Right lobe of liver (tissue), 6 donors: ENCODE data around the gene MN1. TPM values are rescaled to one million over a fixed set of nuclear protein-coding genes. Genes with fewer than 3 reads are reported as not detected.

Experiments used
- ATAC-seq, 4 donors: fragments of 200-7000 bp; cut with Tn5 transposase; one replicate each; pipeline ENCODE4 v1.9.1; 2020; ENCODE audit warnings: mild to moderate bottlenecking in 4 of 4, moderate library complexity in 4 of 4
- DNase-seq, 3 donors: peaks; one replicate each; pipeline ENCODE4 v3.0.0-alpha.2; 2020
- H3K27ac ChIP-seq, 3 donors: fragments of 200-600 bp; one replicate each; pipeline ENCODE4 v1.8.0; 2022
- H3K27me3 ChIP-seq, 2 donors: fragments of 200-600 bp; one replicate each; pipeline ENCODE4 v1.8.0; 2022
- H3K36me3 ChIP-seq, 4 donors: fragments of 200-600 bp; sonication (generic) in 1 of 4; one replicate each; pipeline versions ENCODE4 v1.5.1 to v1.8.0; 2017 to 2022; ENCODE audit warnings: control low read depth in 1 of 4
- H3K4me1 ChIP-seq, 4 donors: fragments of 200-600 bp; sonication (generic) in 1 of 4; one replicate each; pipeline versions ENCODE4 v1.5.1 to v1.8.0; 2017 to 2022; ENCODE audit warnings: control low read depth in 1 of 4
- H3K4me3 ChIP-seq, 3 donors: fragments of 200-600 bp; one replicate each; pipeline ENCODE4 v1.8.0; 2022
- H3K9me3 ChIP-seq, 4 donors: fragments of 200-600 bp; sonication (generic) in 1 of 4; one replicate each; pipeline versions ENCODE4 v1.5.1 to v1.8.0; 2017 to 2022; ENCODE audit warnings: control low read depth in 1 of 4
- POLR2A ChIP-seq: fragments of 450-650 bp; IDR thresholded peaks from one replicate; pipeline ENCODE4 v1.6.1; 2017; ENCODE audit warnings: antibody characterized with exemption, mild to moderate bottlenecking
- WGBS: methylation state at CpG from one replicate; pipeline ENCODE4 v1.1.6; 2018; ENCODE audit warnings: low coverage, low lambda C conversion rate; ENCODE audit not compliant: insufficient coverage; ENCODE audit errors: missing lambda C conversion rate; 5-methylcytosine and 5-hydroxymethylcytosine counted together
- intact Hi-C, 2 donors: fragments of 100-400 bp; cut with DNase I; formaldehyde crosslinking; loops; one replicate each; pipeline versions ENCODE4 v1.11.2 to v1.14.1; 2022
- total RNA-seq, 6 experiments: library from RNA; depleted of rRNA in 2 of 6; stranded (reverse); fragments of >200 nt in 2 of 6; fragmentation: NEBNext Ultra II Directional in 3 of 6; extraction: Animal tissue kit (Norgen Biotek cat#: 25700) in 3 of 6; gene quantifications; one replicate each; pipeline versions ENCODE4 v1.1.0 to v1.2.4, GENCODE V29; 2016 to 2023
- TF ChIP-seq, protein P1 (sequence below), 4 donors: fragments of 200-600 bp in 3 of 4; fragments of 450-650 bp in 1 of 4; IDR thresholded peaks; one replicate each; pipeline versions ENCODE4 v1.5.1 to v1.8.0; 2016 to 2022; ENCODE audit warnings: antibody characterized with exemption in 4 of 4, mild to moderate bottlenecking in 2 of 4
- donor health status: DM: no; HTN: yes; CAD: no.
- donor health status: DM: no; HTN: no; CAD: no.
- donor health status: DM: no; HTN: no; CAD: no.
- donor health status: DM: no; HTN: yes; CAD: no.
- donor health status: DM: no; HTN: yes; CAD: no.

Gene MN1
- total RNA-seq, 6 experiments from 2014 or later, result 0.10 to 0.77 (median 0.46) TPM

DNA sequence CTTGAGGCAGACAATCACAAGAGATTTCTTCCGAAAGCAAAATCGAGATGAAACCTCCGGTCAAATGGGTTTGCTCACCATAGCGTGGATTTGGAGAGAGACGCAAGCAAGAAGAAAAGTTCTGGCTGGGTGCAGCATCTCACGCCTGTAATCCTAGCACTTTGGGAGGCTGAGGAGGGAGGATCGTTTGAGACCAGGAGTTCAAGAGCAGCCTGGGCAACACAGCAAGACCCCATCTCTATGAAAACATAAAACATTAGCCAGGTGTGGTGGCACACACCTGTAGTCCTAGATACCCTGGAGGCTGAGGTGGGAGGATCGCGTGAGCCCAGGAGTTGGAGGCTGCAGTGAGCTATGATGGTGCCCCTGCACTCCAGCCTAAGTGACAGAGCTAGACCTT lies 24.4 kb downstream of the MN1 start:
- H3K4me3 ChIP-seq, result no peak overlapping the region
- no peaks in the 10 kb centered on the region for H3K27me3 ChIP-seq
- no peak for DNase-seq
- no peak for ATAC-seq
- no peaks in the 10 kb centered on the region for H3K4me1 ChIP-seq
- no peak overlapping the region for H3K27ac ChIP-seq
- intact Hi-C loops, result no loop called here
- no peaks in the 10 kb centered on the region for H3K36me3 ChIP-seq
- TF ChIP-seq, protein P1, sequence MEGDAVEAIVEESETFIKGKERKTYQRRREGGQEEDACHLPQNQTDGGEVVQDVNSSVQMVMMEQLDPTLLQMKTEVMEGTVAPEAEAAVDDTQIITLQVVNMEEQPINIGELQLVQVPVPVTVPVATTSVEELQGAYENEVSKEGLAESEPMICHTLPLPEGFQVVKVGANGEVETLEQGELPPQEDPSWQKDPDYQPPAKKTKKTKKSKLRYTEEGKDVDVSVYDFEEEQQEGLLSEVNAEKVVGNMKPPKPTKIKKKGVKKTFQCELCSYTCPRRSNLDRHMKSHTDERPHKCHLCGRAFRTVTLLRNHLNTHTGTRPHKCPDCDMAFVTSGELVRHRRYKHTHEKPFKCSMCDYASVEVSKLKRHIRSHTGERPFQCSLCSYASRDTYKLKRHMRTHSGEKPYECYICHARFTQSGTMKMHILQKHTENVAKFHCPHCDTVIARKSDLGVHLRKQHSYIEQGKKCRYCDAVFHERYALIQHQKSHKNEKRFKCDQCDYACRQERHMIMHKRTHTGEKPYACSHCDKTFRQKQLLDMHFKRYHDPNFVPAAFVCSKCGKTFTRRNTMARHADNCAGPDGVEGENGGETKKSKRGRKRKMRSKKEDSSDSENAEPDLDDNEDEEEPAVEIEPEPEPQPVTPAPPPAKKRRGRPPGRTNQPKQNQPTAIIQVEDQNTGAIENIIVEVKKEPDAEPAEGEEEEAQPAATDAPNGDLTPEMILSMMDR (IDR thresholded peaks at IDR 0.05), result no peak
- no peak for TF ChIP-seq POLR2A
- 87% methylated on average over 9 of the region's 9 CpGs for WGBS
- H3K9me3 ChIP-seq, result no peaks in the 10 kb centered on the region

DNA sequence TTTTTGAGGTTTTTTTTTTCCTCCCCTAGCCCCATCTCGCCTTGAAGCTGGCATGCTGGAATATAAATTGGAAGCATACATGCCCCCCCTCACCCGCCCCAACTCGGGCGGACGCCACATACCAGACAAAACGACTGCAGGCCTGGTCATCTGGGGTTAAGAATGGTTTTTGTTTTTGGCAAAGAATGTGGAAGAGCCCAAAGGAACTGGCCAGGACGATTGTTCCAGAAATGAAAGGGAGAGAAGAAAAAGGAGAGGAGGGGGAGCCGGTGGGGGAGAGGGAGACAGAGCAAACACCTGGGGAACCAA lies 25.0 kb downstream of the MN1 start:
- no peak overlapping the region for H3K27ac ChIP-seq
- no peaks in the 10 kb centered on the region for H3K4me1 ChIP-seq
- no peaks in the 10 kb centered on the region for H3K36me3 ChIP-seq
- H3K4me3 ChIP-seq, result no peak overlapping the region
- ATAC-seq, result no peak
- no peaks in the 10 kb centered on the region for H3K27me3 ChIP-seq
- TF ChIP-seq, protein P1 (IDR thresholded peaks at IDR 0.05), result no peak
- TF ChIP-seq POLR2A, result no peak
- DNase-seq, result no peak
- no peaks in the 10 kb centered on the region for H3K9me3 ChIP-seq
- 43% methylated on average over 8 of the region's 8 CpGs for WGBS
- intact Hi-C loops, result no loop called here

DNA sequence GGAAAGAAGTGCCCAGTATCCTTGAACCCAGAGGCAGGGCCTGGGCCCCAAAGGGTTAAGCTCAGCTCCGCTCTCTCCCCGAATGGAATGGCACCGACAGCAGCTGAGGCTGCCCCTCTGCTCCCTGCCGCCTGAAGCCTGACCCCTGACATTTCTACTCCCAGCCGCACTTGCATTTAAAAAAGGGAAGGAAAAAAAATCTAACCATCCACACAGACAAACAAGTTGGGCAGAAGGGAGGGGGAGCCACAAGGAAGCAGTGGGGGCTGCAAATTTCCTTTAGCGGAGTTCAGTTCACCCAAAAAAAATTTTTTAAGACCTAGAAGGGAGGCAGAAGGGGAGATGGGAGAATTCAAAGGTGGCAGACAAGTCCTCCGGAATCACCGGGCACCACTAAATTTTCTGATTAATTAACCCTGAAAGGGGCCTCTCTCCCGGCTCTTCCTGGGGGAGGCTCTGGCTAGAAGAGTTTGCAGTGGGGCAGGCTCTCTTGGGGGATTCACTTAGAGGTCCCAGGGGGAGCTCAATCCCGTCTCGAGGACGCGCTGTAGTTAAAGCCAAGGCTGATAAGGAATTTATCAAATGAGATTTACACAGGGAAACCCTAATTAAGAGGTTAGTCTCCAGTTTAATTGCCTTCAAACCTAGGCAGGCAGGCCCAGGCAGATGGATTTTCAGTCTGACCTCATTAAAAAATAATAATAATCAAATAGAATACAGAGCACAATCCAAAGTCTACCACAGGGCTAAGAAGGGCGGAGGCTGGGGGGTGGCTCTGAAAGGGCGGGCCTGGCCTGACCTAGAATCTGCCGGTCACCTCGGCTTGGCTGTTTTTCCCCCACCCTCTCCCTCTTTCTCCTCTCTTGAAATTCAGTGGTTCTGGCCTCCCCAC lies 25.6 kb downstream of the MN1 start:
- DNase-seq (no peak), ATAC-seq (no peak)
- WGBS, result 38% methylated on average over 16 of the region's 17 CpGs
- Histone ChIP-seq H3K27ac (no peak overlapping the region), H3K4me1 (no peaks in the 10 kb centered on the region), H3K9me3 (no peaks in the 10 kb centered on the region), H3K4me3 (no peak overlapping the region), H3K27me3 (no peaks in the 10 kb centered on the region), H3K36me3 (no peaks in the 10 kb centered on the region)
- intact Hi-C loops, result no loop called here
- TF ChIP-seq POLR2A, result no peak
- TF ChIP-seq, protein P1 (IDR thresholded peaks at IDR 0.05), result no peak

DNA sequence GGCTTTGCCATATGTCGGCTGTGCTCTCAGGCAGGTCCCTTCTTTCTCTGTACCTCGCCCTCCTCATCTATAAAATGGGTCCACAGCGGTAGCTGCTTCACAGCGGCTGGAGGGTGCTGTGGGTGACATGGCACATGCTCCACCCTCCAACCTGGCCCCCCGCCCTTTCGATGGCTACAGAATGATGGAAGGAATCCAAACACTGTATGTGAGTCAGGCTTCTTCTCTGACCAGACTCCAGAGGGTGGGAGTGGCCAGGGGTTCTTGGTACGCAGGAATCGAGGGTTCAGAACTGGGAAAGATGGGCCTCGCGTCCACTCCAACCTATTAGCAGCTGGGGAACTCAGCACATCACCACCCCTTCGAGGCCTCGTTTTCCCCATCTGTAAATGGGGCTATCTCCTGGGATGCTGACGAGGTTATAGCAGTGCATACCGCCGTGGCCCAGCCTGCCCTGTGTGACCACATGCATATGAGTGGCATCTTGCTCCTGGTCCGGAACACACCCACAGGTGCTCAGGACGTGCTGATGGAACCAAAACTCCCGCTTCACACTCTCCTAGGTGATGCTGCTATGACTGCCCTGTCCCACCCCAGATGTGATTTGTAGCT lies 26.4 kb downstream of the MN1 start:
- DNase-seq (no peak), ATAC-seq (no peak)
- H3K4me3 ChIP-seq, result no peak overlapping the region
- no peaks in the 10 kb centered on the region for H3K36me3 ChIP-seq
- intact Hi-C loops, result no loop called here
- H3K27me3 ChIP-seq, result no peaks in the 10 kb centered on the region
- TF ChIP-seq, protein P1 (IDR thresholded peaks at IDR 0.05), result no peak
- no peak for TF ChIP-seq POLR2A
- 73% methylated on average over 7 of the region's 18 CpGs for WGBS
- no peak overlapping the region for H3K27ac ChIP-seq
- H3K9me3 ChIP-seq, result no peaks in the 10 kb centered on the region
- H3K4me1 ChIP-seq, result no peaks in the 10 kb centered on the region
